GM18907 (cell line): ENCODE data around the gene SMIM45.

Source experiments
- ATAC-seq: cut with Tn5 transposase; IDR thresholded peaks from one replicate; pipeline ENCODE4 v1.9.1; 2021; ENCODE audit warnings: mild to moderate bottlenecking, moderate library complexity; ENCODE audit not compliant: unreplicated experiment

SMIM45 gene

GRCh38 chr22:41951898-41952474 is at the start of gene SMIM45:
SMIM45 (plus strand) TSS chr22:41952150.
- no peak for ATAC-seq

GRCh38 chr22:41902932-41903421 is 49.0 kb upstream of the SMIM45 start:
- no peak for ATAC-seq

GRCh38 chr22:41904450-41905410 is 47.2 kb upstream of the SMIM45 start:
- ATAC-seq: no peak

GRCh38 chr22:41905411-41906202 is 46.3 kb upstream of the SMIM45 start:
- ATAC-seq: no peak

GRCh38 chr22:41906822-41907221 is 45.1 kb upstream of the SMIM45 start:
- no peak for ATAC-seq

- ATAC-seq: no peak
Measured at GRCh38 chr22:41907436-41908401, 44.2 kb upstream of the SMIM45 start.

- no peak for ATAC-seq
Measured at GRCh38 chr22:41908411-41909309, 43.3 kb upstream of the SMIM45 start.

GRCh38 chr22:41909310-41910049 is 42.5 kb upstream of the SMIM45 start:
- ATAC-seq: no peak

GRCh38 chr22:41910050-41911000 is 41.6 kb upstream of the SMIM45 start:
- ATAC-seq: no peak

GRCh38 chr22:41911001-41911611 is 40.8 kb upstream of the SMIM45 start:
- no peak for ATAC-seq

GRCh38 chr22:41912338-41913039 is 39.5 kb upstream of the SMIM45 start:
- ATAC-seq: no peak

- ATAC-seq: no peak
Measured at GRCh38 chr22:41913040-41913719, 38.8 kb upstream of the SMIM45 start.

GRCh38 chr22:41913842-41914534 is 38.0 kb upstream of the SMIM45 start:
- ATAC-seq: no peak

- no peak for ATAC-seq
Measured at GRCh38 chr22:41914611-41915034, 37.3 kb upstream of the SMIM45 start.
